Heart right ventricle (tissue), 16 donors: Measurements from ENCODE around the gene CHMP4A. TPM values are rescaled to one million over a fixed set of nuclear protein-coding genes. Genes with fewer than 3 reads are reported as not detected.

Source experiments
- ATAC-seq, 8 donors: fragments of 200-7000 bp; cut with Tn5 transposase; one replicate each; pipeline ENCODE4 v1.9.1; 2020; ENCODE audit warnings: mild to moderate bottlenecking in 8 of 8, moderate library complexity in 8 of 8, moderate number of reproducible peaks in 1 of 8
- DNase-seq, 2 donors: peaks; one replicate each; pipeline ENCODE4 v3.0.0-alpha.2; 2020
- H3K27ac ChIP-seq, 10 donors: fragments of 200-600 bp; sonication (generic) in 2 of 10; one replicate each; pipeline versions ENCODE4 v1.5.0 to v1.8.0; 2020 to 2022; ENCODE audit warnings: mild to moderate bottlenecking in 3 of 10
- H3K27me3 ChIP-seq, 7 donors: fragments of 200-600 bp; one replicate each; pipeline ENCODE4 v1.8.0; 2021 to 2022; ENCODE audit warnings: mild to moderate bottlenecking in 2 of 7
- H3K36me3 ChIP-seq, 9 donors: fragments of 200-600 bp; sonication (generic) in 1 of 9; one replicate each; pipeline versions ENCODE4 v1.5.0 to v1.8.0; 2020 to 2022; ENCODE audit warnings: mild to moderate bottlenecking in 2 of 9
- H3K4me1 ChIP-seq, 9 donors: fragments of 200-600 bp; sonication (generic) in 1 of 9; one replicate each; pipeline versions ENCODE4 v1.5.0 to v1.8.0; 2020 to 2022; ENCODE audit warnings: mild to moderate bottlenecking in 4 of 9
- H3K4me3 ChIP-seq, 10 donors: fragments of 200-600 bp; sonication (generic) in 2 of 10; one replicate each; pipeline versions ENCODE4 v1.5.0 to v1.8.0; 2020 to 2022; ENCODE audit warnings: mild to moderate bottlenecking in 7 of 10, moderate library complexity in 2 of 10
- H3K9me3 ChIP-seq, 11 donors: fragments of 200-600 bp in 10 of 11; sonication (generic) in 2 of 11; one replicate each; pipeline versions ENCODE4 v1.5.0 to v1.8.0; 2013 to 2022; ENCODE audit warnings: mild to moderate bottlenecking in 2 of 11, control low read depth in 1 of 11, moderate library complexity in 1 of 11
- CTCF ChIP-seq, 9 donors: fragments of 200-600 bp; sonication (generic) in 2 of 9; IDR thresholded peaks; one replicate each; pipeline versions ENCODE4 v1.5.0 to v1.8.0; 2021 to 2022; ENCODE audit warnings: antibody characterized with exemption in 9 of 9, mild to moderate bottlenecking in 5 of 9, moderate library complexity in 1 of 9
- WGBS, 2 donors: extraction: QIAGEN DNeasy Blood & Tissue Kit; methylation state at CpG; one replicate each; pipeline ENCODE4 v1.1.7; 2013; ENCODE audit warnings: inconsistent platforms in 1 of 2; 5-methylcytosine and 5-hydroxymethylcytosine counted together
- intact Hi-C, 10 donors: fragments of 100-400 bp; cut with DNase I; formaldehyde crosslinking; loops; one replicate each; pipeline versions ENCODE4 v1.11.1 to v1.14.2; 2022
- polyA plus RNA-seq, 2 donors: library from polyadenylated mRNA; stranded (reverse); fragments of 200-250 nt; gene quantifications; one replicate each; pipeline ENCODE4 v1.2.3, GENCODE V29; 2013
- total RNA-seq, 10 donors: library from RNA; stranded (reverse); fragmentation: NEBNext Ultra II Directional in 3 of 10; extraction: Animal tissue kit (Norgen Biotek cat#: 25700) in 3 of 10; gene quantifications; one replicate each; pipeline versions ENCODE4 v1.2.1 to v1.2.4, GENCODE V29; 2021 to 2023
- donor health status: Arrhythmogenic right ventricular cardiomyopathy.
- donor health status: ischemic (EF 13 %, LVEDD 7.1; RV severe dilation, severe dysfunction).
- donor health status: healthy with polysubstance abuse.
- donor health status: DM: no; HTN: yes; CAD: no.
- donor health status: DM: no; HTN: no; CAD: no.
- donor health status: ischemic (EF 25% LVEDD 6.9; RV normal size, moderate dysfunction).
- donor health status: ischemic (EF 25% LVEDD 5.7; RV mildly dilated, moderate dysfunction).
- donor health status: healthy.
- donor health status: DM: yes; HTN: yes; CAD: no.
- donor health status: Ischemic cardiomyopathy.
- donor health status: ischemic (EF 35%, LVEDD 5.7; RV mildly dilated, moderate dysfunction).
- donor health status: nonischemic (EF 11% LVEDD 7.7; RV severe dilation, severe dysfunction).
- donor health status: DM: yes; HTN: yes; CAD: no.
- donor health status: PGD.
- donor health status: ischemic (EF 29% LVEDD 5.4; RV normal size, mild dysfunction).
- donor health status: nonischemic (EF 23%, LVEDD 6.1; RV moderate dilation, normal function).

CHMP4A gene
- total and polyA plus RNA-seq, 12 donors, result 23.4 to 80.8 (median 30.3) TPM

GRCh38 chr14:24179961-24180796 lies 33.1 kb downstream of the CHMP4A start:
- peaks cover 0 to 99% (median 43%) of the 10 kb centered on the region in 9 donors for H3K36me3 ChIP-seq
- WGBS, 2 donors, result 77 to 84% methylated on average over 18 of the region's 18 CpGs
- intact Hi-C loops, result no loop called here
- peaks cover 0 to 19% (median 12%) of the 10 kb centered on the region in 9 donors for H3K4me1 ChIP-seq
- no peak for TF ChIP-seq CTCF (IDR thresholded peaks at IDR 0.05)
- no peak overlapping the region for H3K4me3 ChIP-seq
- no peaks in the 10 kb centered on the region for H3K9me3 ChIP-seq
- DNase-seq (no peak), ATAC-seq (peak in 7 of 8 donors; percentile 18 to 79 (median 43))
- H3K27me3 ChIP-seq, result no peaks in the 10 kb centered on the region
- H3K27ac ChIP-seq, result peak overlapping the region; percentile 31 to 77 (median 64)

- DNase-seq (no peak), ATAC-seq (peak in 7 of 8 donors; percentile 2 to 18 (median 12))
- intact Hi-C loops, result no loop called here
- Histone ChIP-seq H3K4me1 (peaks cover 0 to 19% (median 12%) of the 10 kb centered on the region in 9 donors), H3K27me3 (no peaks in the 10 kb centered on the region), H3K27ac (peak overlapping the region; percentile 31 to 77 (median 64)), H3K4me3 (no peak overlapping the region), H3K36me3 (peaks cover 0 to 99% (median 38%) of the 10 kb centered on the region in 9 donors), H3K9me3 (no peaks in the 10 kb centered on the region)
- WGBS, 2 donors, result 89 to 90% methylated on average over 14 of the region's 14 CpGs
- no peak for TF ChIP-seq CTCF (IDR thresholded peaks at IDR 0.05)
These were observed 33.9 kb downstream of the CHMP4A start for GRCh38 chr14:24179294-24179960.

DNA sequence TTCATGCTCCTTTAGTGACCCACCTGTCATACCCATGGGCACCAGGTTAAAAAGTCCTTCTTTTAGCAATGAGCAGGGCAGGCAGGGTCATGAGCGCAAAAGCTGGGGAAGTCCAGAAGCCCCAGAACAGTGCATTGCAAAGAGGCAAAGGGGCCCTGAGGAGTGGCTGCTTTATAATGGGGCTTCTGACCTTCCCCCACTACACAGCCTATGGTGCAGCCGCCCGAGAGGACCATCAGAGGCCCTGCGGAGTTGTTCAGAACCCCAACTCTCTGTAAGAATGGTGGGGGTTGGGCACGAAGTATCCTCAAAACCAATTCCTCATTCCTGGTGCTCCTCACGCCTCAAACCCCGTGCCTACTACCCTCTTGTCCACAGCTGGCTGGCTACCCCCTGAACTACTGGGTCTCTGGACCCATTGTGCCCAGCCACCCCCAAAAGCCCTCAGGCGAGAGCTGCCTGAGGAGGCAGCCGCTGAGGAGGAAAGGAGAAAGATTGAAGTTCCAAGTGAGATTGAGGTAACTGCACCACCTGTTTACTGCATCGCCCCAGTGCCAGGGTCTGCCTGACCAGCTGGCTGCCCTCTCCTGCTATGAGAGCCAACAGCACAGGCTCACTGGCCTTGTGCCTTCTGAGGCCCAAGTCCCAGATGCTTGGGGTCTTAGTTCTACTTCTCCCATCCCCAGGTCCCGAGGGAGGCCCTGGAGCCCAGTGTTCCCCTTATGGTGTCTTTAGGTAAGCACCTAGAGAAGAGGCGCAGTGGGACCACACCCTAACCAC lies 34.7 kb downstream of the CHMP4A start:
- no peak for TF ChIP-seq CTCF (IDR thresholded peaks at IDR 0.05)
- H3K9me3 ChIP-seq, result no peaks in the 10 kb centered on the region
- DNase-seq (no peak), ATAC-seq (no peak)
- WGBS, 2 donors, result 93 to 99% methylated on average over 12 of the region's 12 CpGs
- H3K27ac ChIP-seq, result peak overlapping the region in 1 of 10 donors; percentile 66
- H3K4me3 ChIP-seq, result no peak overlapping the region
- peaks cover 0 to 19% (median 12%) of the 10 kb centered on the region in 9 donors for H3K4me1 ChIP-seq
- H3K36me3 ChIP-seq, result peaks cover 0 to 99% (median 31%) of the 10 kb centered on the region in 9 donors
- no peaks in the 10 kb centered on the region for H3K27me3 ChIP-seq
- intact Hi-C loops, result no loop called here

DNA sequence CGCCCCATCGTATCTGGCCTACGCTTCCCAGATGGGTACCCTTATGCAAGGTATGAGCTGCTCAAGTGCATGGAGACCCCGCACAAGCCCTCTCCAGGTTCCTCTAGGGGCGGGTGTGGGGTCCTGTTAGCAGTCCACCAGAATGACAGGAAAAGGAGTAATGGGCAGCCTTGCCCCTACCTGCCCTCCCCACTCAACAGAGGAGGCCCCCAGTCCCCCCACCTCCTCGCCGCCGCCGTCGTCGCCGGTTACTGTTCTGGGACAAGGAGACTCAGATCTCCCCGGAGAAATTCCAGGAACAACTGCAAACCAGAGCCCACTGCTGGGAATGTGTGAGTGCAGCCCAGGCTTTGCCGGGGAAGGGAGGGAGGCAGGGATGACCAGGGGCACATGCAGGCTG lies 35.4 kb downstream of the CHMP4A start:
- ATAC-seq (no peak), DNase-seq (no peak)
- H3K9me3 ChIP-seq, result no peaks in the 10 kb centered on the region
- WGBS, 2 donors, result 88 to 89% methylated on average over 14 of the region's 14 CpGs
- H3K27ac ChIP-seq, result no peak overlapping the region
- intact Hi-C loops, result no loop called here
- TF ChIP-seq CTCF (IDR thresholded peaks at IDR 0.05), result no peak
- H3K4me1 ChIP-seq, result peaks cover 0 to 19% (median 12%) of the 10 kb centered on the region in 9 donors
- peaks cover 0 to 99% (median 24%) of the 10 kb centered on the region in 9 donors for H3K36me3 ChIP-seq
- H3K4me3 ChIP-seq, result no peak overlapping the region
- no peaks in the 10 kb centered on the region for H3K27me3 ChIP-seq
